Transverse colon (tissue), 4 donors: ENCODE results near the gene IL7R. TPM values are rescaled to one million over a fixed set of nuclear protein-coding genes. Genes with fewer than 3 reads are reported as not detected.

ENCODE experiments used
- DNase-seq: peaks from one replicate; pipeline ENCODE4 v3.0.0-alpha.2; 2019
- H3K27ac ChIP-seq, 4 donors: fragments of 200-600 bp; sonication (generic); 2 replicates each; pipeline ENCODE4 v1.5.1; 2016 to 2018; ENCODE audit warnings: inconsistent platforms in 4 of 4
- H3K27me3 ChIP-seq: fragments of 200-600 bp; sonication (generic); 2 replicates; pipeline ENCODE4 v1.5.1; 2017; ENCODE audit warnings: inconsistent platforms
- H3K36me3 ChIP-seq, 4 donors: fragments of 200-600 bp; sonication (generic); 2 replicates each; pipeline ENCODE4 v1.5.1; 2017 to 2019; ENCODE audit warnings: inconsistent platforms in 4 of 4
- H3K4me1 ChIP-seq, 4 donors: fragments of 200-600 bp; sonication (generic); 2 replicates each; pipeline ENCODE4 v1.5.1; 2017 to 2020; ENCODE audit warnings: inconsistent platforms in 4 of 4
- H3K4me3 ChIP-seq, 4 donors: fragments of 200-600 bp; sonication (generic); 1 replicate in 1 of 4; 2 replicates in 3 of 4; pipeline versions ENCODE4 v1.5.1 to v1.6.1; 2017 to 2019; ENCODE audit warnings: inconsistent platforms in 4 of 4
- H3K9me3 ChIP-seq, 2 donors: fragments of 200-600 bp; sonication (generic); 2 replicates each; pipeline ENCODE4 v1.5.1; 2017 to 2019; ENCODE audit warnings: inconsistent platforms in 2 of 2
- CTCF ChIP-seq, 5 experiments: fragments of 200-600 bp in 3 of 5; fragments of 450-650 bp in 2 of 5; sonication (generic) in 3 of 5; IDR thresholded peaks; 1 replicate in 2 of 5; 2 replicates in 3 of 5; pipeline ENCODE4 v1.5.1; 2016 to 2017; ENCODE audit warnings: antibody characterized with exemption in 5 of 5, inconsistent platforms in 3 of 5, mild to moderate bottlenecking in 2 of 5, moderate library complexity in 1 of 5
- EP300 ChIP-seq: sonication (generic); formaldehyde crosslinking; IDR thresholded peaks from one replicate; pipeline ENCODE4 v1.6.1; 2017; ENCODE audit warnings: antibody characterized with exemption, low read depth
- POLR2A ChIP-seq: fragments of 450-650 bp; IDR thresholded peaks from one replicate; pipeline ENCODE4 v1.6.1; 2016; ENCODE audit warnings: antibody characterized with exemption, mild to moderate bottlenecking, moderate library complexity
- POLR2AphosphoS5 ChIP-seq, 3 donors: sonication (generic); formaldehyde crosslinking; IDR thresholded peaks; one replicate each; pipeline ENCODE4 v1.6.1; 2016; ENCODE audit warnings: antibody characterized with exemption in 3 of 3
- WGBS, 2 donors: methylation state at CpG; one replicate each; pipeline ENCODE4 v1.1.5; 2018; ENCODE audit warnings: low coverage in 1 of 2; 5-methylcytosine and 5-hydroxymethylcytosine counted together
- in situ Hi-C, 4 donors: fragments of 200-750 bp; cut with MboI; loops; one replicate each; pipeline versions ENCODE4 v1.15.0 to v1.15.1; 2017; ENCODE audit warnings: low sequenced_read_pairs in 3 of 4, low pct_ligation_motif_present in 1 of 4, low pct_unique_long_range_greater_than_20kb in 1 of 4
- intact Hi-C: fragments of 100-400 bp; cut with DNase I; formaldehyde crosslinking; loops from one replicate; pipeline ENCODE4 v1.15.1; 2023; ENCODE audit warnings: low total_unique reads
- total RNA-seq, 4 donors: library from RNA; depleted of rRNA; stranded (reverse); fragments of >200 nt; gene quantifications; one replicate each; pipeline ENCODE4 v1.1.0, GENCODE V29; 2016

IL7R gene
- total RNA-seq, 4 donors from 2014 or later: 3.2 to 54.8 (median 17.9) TPM

GRCh38 chr5:35920890-35921289, 64.2 kb downstream of the IL7R start:
- 79% methylated on average over 11 of the region's 11 CpGs; no CpG with 5 or more reads in 1 of the 2 donors for WGBS, 2 donors
- Histone ChIP-seq H3K27me3 (peaks cover 19% of the 10 kb centered on the region), H3K27ac (no peak overlapping the region), H3K4me3 (no peak overlapping the region), H3K4me1 (peaks cover 0 to 9% (median 4%) of the 10 kb centered on the region in 4 donors), H3K9me3 (no peaks in the 10 kb centered on the region), H3K36me3 (no peaks in the 10 kb centered on the region)
- TF ChIP-seq CTCF (IDR thresholded peaks at IDR 0.05) (no peak), EP300 (no peak), POLR2A (no peak), POLR2AphosphoS5 (IDR thresholded peaks at IDR 0.05) (no peak)
- in situ Hi-C loops: loop anchor here in 2 of 4 donors (10.0 to 25.0 kb wide), 4 partner anchors 146 to 826 kb away; no protein-coding TSS in a partner anchor
- DNase-seq: no peak
- intact Hi-C loops: loop anchor here (10.0 kb wide), 1 partner anchor 146 kb away; no protein-coding TSS in a partner anchor

- no peaks in the 10 kb centered on the region for H3K9me3 ChIP-seq
- H3K4me1 ChIP-seq: peaks cover 0 to 9% (median 4%) of the 10 kb centered on the region in 4 donors
- intact Hi-C loops: loop anchor here (10.0 kb wide), 1 partner anchor 147 kb away; no protein-coding TSS in a partner anchor
- peaks cover 19% of the 10 kb centered on the region for H3K27me3 ChIP-seq
- WGBS, 2 donors: 72 to 78% methylated on average over 5 of the region's 5 CpGs
- TF ChIP-seq POLR2A: no peak
- TF ChIP-seq POLR2AphosphoS5 (IDR thresholded peaks at IDR 0.05): no peak
- TF ChIP-seq CTCF (IDR thresholded peaks at IDR 0.05): no peak
- TF ChIP-seq EP300: no peak
- DNase-seq: no peak
- no peak overlapping the region for H3K27ac ChIP-seq
- in situ Hi-C loops: loop anchor here in 2 of 4 donors (10.0 to 25.0 kb wide), 4 partner anchors 147 to 827 kb away; no protein-coding TSS in a partner anchor
- no peak overlapping the region for H3K4me3 ChIP-seq
- no peaks in the 10 kb centered on the region for H3K36me3 ChIP-seq
These were observed 65.2 kb downstream of the IL7R start for GRCh38 chr5:35921930-35922329.

GRCh38 chr5:35922468-35922867, 65.8 kb downstream of the IL7R start:
- no peaks in the 10 kb centered on the region for H3K9me3 ChIP-seq
- 80 to 81% methylated on average over 5 to 7 of the region's 7 CpGs for WGBS, 2 donors
- peaks cover 19% of the 10 kb centered on the region for H3K27me3 ChIP-seq
- no peak for TF ChIP-seq POLR2AphosphoS5 (IDR thresholded peaks at IDR 0.05)
- TF ChIP-seq EP300: no peak
- H3K4me3 ChIP-seq: no peak overlapping the region
- H3K36me3 ChIP-seq: no peaks in the 10 kb centered on the region
- DNase-seq: no peak
- no peak overlapping the region for H3K27ac ChIP-seq
- intact Hi-C loops (loop anchor here (10.0 kb wide), 1 partner anchor 148 kb away; no protein-coding TSS in a partner anchor), in situ Hi-C loops (loop anchor here in 2 of 4 donors (10.0 to 25.0 kb wide), 4 partner anchors 148 to 828 kb away; no protein-coding TSS in a partner anchor)
- H3K4me1 ChIP-seq: peaks cover 0 to 9% (median 4%) of the 10 kb centered on the region in 4 donors

GRCh38 chr5:35924122-35924949, 67.6 kb downstream of the IL7R start:
- peaks cover 19% of the 10 kb centered on the region for H3K27me3 ChIP-seq
- in situ Hi-C loops (loop anchor here in 2 of 4 donors (10.0 to 25.0 kb wide), 4 partner anchors 150 to 830 kb away; no protein-coding TSS in a partner anchor), intact Hi-C loops (loop anchor here (10.0 kb wide), 1 partner anchor 150 kb away; no protein-coding TSS in a partner anchor)
- no peaks in the 10 kb centered on the region for H3K9me3 ChIP-seq
- peaks cover 0 to 9% (median 4%) of the 10 kb centered on the region in 4 donors for H3K4me1 ChIP-seq
- TF ChIP-seq POLR2AphosphoS5 (IDR thresholded peaks at IDR 0.05) (no peak), POLR2A (no peak), CTCF (IDR thresholded peaks at IDR 0.05) (no peak)
- 39 to 55% methylated on average over 8 to 10 of the region's 10 CpGs for WGBS, 2 donors
- H3K27ac ChIP-seq: no peak overlapping the region
- DNase-seq: no peak
- H3K4me3 ChIP-seq: no peak overlapping the region
- no peaks in the 10 kb centered on the region for H3K36me3 ChIP-seq
